BE2C (cell line): ENCODE results near the gene GPC5.

ENCODE experiments used
- DNase-seq: peaks from one replicate; pipeline ENCODE4 v3.0.0-alpha.2; 2020
- H3K27me3 ChIP-seq: fragments of 250-450 bp; sonication (Bioruptor Pico); 2 replicates; pipeline ENCODE4 v1.5.1; 2020; ENCODE audit warnings: mild to moderate bottlenecking
- H3K36me3 ChIP-seq: fragments of 250-450 bp; sonication (Bioruptor Pico); 2 replicates; pipeline ENCODE4 v1.5.1; 2020; ENCODE audit warnings: mild to moderate bottlenecking
- H3K4me1 ChIP-seq: fragments of 250-450 bp; sonication (Bioruptor Pico); 2 replicates; pipeline ENCODE4 v1.5.1; 2020
- H3K4me3 ChIP-seq: 2 replicates; pipeline ENCODE4 v1.5.1; 2011; ENCODE audit warnings: low read depth, low read length
- H3K9me3 ChIP-seq: fragments of 250-450 bp; sonication (Bioruptor Pico); 2 replicates; pipeline ENCODE4 v1.5.1; 2020
- TF ChIP-seq, protein P1 (sequence below): IDR thresholded peaks from 2 replicates; pipeline ENCODE4 v1.5.1; 2012; ENCODE audit warnings: mild to moderate bottlenecking, low read depth, low read length

GPC5 gene

DNA sequence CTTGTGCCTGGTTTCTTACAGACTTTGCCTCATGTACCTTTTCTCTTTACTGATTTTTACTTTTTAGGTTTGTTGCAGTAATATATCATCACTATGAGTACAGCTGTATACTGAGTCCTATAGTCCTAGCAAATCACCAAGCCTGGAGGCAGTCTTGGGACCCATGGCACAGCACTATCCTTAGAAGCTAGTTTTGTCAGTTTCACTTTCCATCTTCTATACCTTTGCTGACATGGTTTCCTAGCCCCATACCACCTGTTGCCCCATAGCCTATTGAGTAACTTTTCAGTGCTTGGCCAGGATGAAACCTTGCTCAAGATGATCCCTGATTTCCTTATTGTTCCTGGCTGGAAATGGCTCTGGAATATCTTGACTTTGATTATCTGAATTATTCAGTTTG lies 826.4 kb downstream of the GPC5 start:
- no peaks in the 10 kb centered on the region for H3K36me3 ChIP-seq
- TF ChIP-seq, protein P1, sequence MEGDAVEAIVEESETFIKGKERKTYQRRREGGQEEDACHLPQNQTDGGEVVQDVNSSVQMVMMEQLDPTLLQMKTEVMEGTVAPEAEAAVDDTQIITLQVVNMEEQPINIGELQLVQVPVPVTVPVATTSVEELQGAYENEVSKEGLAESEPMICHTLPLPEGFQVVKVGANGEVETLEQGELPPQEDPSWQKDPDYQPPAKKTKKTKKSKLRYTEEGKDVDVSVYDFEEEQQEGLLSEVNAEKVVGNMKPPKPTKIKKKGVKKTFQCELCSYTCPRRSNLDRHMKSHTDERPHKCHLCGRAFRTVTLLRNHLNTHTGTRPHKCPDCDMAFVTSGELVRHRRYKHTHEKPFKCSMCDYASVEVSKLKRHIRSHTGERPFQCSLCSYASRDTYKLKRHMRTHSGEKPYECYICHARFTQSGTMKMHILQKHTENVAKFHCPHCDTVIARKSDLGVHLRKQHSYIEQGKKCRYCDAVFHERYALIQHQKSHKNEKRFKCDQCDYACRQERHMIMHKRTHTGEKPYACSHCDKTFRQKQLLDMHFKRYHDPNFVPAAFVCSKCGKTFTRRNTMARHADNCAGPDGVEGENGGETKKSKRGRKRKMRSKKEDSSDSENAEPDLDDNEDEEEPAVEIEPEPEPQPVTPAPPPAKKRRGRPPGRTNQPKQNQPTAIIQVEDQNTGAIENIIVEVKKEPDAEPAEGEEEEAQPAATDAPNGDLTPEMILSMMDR = no peak
- DNase-seq = no peak
- no peaks in the 10 kb centered on the region for H3K27me3 ChIP-seq
- H3K9me3 ChIP-seq = no peaks in the 10 kb centered on the region
- H3K4me1 ChIP-seq = no peaks in the 10 kb centered on the region
- H3K4me3 ChIP-seq = no peak overlapping the region

- Histone ChIP-seq H3K4me3 (no peak overlapping the region), H3K9me3 (no peaks in the 10 kb centered on the region), H3K4me1 (no peaks in the 10 kb centered on the region), H3K27me3 (no peaks in the 10 kb centered on the region), H3K36me3 (no peaks in the 10 kb centered on the region)
- TF ChIP-seq, protein P1 = no peak
- no peak for DNase-seq
These were observed 827.4 kb downstream of the GPC5 start for GRCh38 chr13:92225861-92226260.

DNA sequence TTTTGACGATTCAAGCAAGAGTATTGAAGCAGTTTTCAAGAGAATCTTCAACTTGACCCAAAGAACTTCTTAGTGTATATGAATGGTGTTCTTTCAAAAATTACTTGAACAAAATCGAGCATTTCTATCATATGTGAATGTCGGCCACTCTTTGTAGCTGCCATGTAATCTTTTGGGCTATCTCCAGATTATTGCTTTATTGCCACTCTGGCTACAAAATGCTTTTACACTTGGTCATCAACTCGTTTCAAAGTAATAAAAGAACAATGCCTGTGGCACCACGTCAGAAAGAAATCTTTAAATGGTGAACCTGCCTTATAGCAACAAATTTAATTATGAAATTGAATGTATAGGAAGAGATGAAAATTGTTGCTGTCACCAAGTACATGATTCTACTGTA lies 834.5 kb downstream of the GPC5 start:
- TF ChIP-seq, protein P1 = no peak
- Histone ChIP-seq H3K9me3 (no peaks in the 10 kb centered on the region), H3K4me1 (no peaks in the 10 kb centered on the region), H3K27me3 (no peaks in the 10 kb centered on the region), H3K4me3 (no peak overlapping the region), H3K36me3 (no peaks in the 10 kb centered on the region)
- DNase-seq = no peak

GRCh38 chr13:92251671-92252210 lies 853.3 kb downstream of the GPC5 start:
- H3K4me1 ChIP-seq = no peaks in the 10 kb centered on the region
- H3K27me3 ChIP-seq = no peaks in the 10 kb centered on the region
- TF ChIP-seq, protein P1 = no peak
- H3K9me3 ChIP-seq = no peaks in the 10 kb centered on the region
- DNase-seq = no peak
- no peaks in the 10 kb centered on the region for H3K36me3 ChIP-seq
- H3K4me3 ChIP-seq = no peak overlapping the region

- H3K4me3 ChIP-seq = no peak overlapping the region
- H3K4me1 ChIP-seq = no peaks in the 10 kb centered on the region
- no peak for DNase-seq
- TF ChIP-seq, protein P1 = no peak
- no peaks in the 10 kb centered on the region for H3K27me3 ChIP-seq
- H3K9me3 ChIP-seq = no peaks in the 10 kb centered on the region
- H3K36me3 ChIP-seq = no peaks in the 10 kb centered on the region
These were observed 857.1 kb downstream of the GPC5 start for GRCh38 chr13:92255526-92255925.

DNA sequence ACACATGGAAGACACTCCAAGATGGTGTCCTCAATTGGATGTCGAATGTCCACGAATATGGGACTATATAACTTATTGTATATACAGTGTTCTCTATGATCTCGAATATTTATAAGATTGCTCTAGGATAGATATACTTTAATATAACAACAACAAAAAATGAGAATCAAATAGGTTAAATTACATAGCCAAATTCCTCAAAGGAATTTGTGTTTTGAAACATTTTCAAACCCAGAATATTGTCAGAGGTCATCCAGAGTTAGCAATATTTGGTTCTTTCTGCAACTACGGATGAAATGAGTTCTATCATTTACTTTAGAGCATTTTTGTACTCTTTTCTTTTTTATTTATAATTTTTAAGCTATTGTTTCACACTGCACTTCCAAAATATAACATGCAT lies 857.8 kb downstream of the GPC5 start:
- H3K4me3 ChIP-seq = no peak overlapping the region
- no peaks in the 10 kb centered on the region for H3K9me3 ChIP-seq
- H3K36me3 ChIP-seq = no peaks in the 10 kb centered on the region
- TF ChIP-seq, protein P1 = no peak
- H3K27me3 ChIP-seq = no peaks in the 10 kb centered on the region
- DNase-seq = no peak
- H3K4me1 ChIP-seq = no peaks in the 10 kb centered on the region
